Measurements from ENCODE around the gene KANSL1.

- TF ChIP-seq POLR2AphosphoS5 (IDR thresholded peaks at IDR 0.05) (no peak), CTCF (IDR thresholded peaks at IDR 0.05) (no peak)
Observed at GRCh38 chr17:45989759-45990158, 203.5 kb downstream of the KANSL1 start.

Data from gastroesophageal sphincter (tissue), 3 donors.